GM23248 (cell line): ENCODE measurements around the gene CETP.

Experiments used
- EZH2 ChIP-seq: fragments of 200-600 bp; sonication (generic); IDR thresholded peaks from 2 replicates; pipeline ENCODE4 v1.6.1; 2018; ENCODE audit warnings: antibody characterized with exemption, mild to moderate bottlenecking; ENCODE audit not compliant: insufficient read depth, poor library complexity, severe bottlenecking
- EZH2phosphoT487 ChIP-seq: fragments of 200-600 bp; sonication (generic); IDR thresholded peaks from 2 replicates; pipeline ENCODE4 v1.6.1; 2018; ENCODE audit warnings: antibody characterized with exemption, moderate library complexity, mild to moderate bottlenecking, low read depth; ENCODE audit not compliant: insufficient read depth

GRCh38 chr16:56961386-56961785 lies 364 bp upstream of the CETP start:
- TF ChIP-seq EZH2 (no peak), EZH2phosphoT487 (no peak)
